NCI-H2107 (cell line): Measurements from ENCODE around the gene C1QTNF12.

Experiments
- DNase-seq: peaks from one replicate; lab custom pipeline; 2025; lab: John Stamatoyannopoulos, UW

Gene C1QTNF12

DNA sequence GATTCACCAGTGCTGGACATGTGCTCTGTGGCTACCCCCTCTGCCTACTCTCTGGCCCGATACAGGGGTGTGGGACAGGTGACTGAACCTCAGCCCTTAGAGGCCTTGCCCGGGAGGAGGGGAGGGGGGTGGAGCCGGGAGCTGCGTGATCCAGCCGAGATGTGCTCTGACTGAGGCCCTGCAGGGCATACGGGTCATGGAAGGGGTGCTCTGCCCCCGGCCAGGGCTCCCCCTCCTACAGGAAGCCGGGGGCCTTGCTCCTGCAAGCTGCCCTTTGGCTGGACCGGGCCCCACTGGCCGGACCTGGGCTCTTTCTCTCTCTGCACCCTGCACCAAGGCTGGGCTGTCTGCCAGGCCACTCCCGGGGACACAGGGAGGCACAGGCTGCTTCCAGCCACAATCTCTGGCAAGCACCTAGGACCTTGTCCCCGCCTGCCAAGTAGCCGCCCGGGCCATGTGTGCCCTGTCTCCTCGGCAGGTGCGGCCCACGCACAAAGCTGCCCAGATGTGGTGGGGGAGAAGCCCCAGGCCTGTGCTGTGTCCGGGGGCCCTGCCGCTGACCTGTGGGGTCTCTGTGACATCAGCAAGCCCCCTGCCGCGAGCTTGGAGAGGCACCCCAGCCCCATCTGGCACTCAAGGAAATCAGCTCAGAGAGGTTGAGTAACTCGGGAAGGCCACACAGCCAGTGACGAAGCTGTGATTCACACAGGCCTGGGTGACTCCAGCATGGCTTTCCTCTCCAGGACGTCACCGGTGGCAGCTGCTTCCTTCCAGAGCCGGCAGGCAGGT is 35.2 kb upstream of the C1QTNF12 start:
- no peak for DNase-seq

GRCh38 chr1:1280782-1281481 is 34.4 kb upstream of the C1QTNF12 start:
- no peak for DNase-seq

DNA sequence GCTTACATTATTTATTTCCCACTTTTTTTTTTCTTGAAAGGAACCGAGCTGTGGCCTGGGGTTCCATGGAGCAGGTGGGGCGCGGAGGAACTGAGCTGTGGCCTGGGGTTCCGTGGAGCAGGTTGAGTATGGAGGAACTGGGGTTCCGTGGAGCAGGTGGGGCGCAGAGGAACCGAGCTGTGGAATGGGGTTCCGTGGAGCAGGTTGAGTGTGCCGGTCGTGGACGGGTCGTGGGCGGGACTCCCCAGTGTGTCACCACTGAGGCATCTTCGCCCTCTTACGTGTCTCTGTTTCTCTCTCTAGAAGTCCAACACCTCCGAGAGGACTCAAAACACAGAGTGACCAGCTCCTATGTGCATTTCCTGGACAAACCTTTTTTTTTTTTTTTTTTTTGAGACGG is 32.5 kb upstream of the C1QTNF12 start:
- no peak for DNase-seq

- DNase-seq = no peak
Observed at GRCh38 chr1:1278620-1279019, 32.1 kb upstream of the C1QTNF12 start.

DNA sequence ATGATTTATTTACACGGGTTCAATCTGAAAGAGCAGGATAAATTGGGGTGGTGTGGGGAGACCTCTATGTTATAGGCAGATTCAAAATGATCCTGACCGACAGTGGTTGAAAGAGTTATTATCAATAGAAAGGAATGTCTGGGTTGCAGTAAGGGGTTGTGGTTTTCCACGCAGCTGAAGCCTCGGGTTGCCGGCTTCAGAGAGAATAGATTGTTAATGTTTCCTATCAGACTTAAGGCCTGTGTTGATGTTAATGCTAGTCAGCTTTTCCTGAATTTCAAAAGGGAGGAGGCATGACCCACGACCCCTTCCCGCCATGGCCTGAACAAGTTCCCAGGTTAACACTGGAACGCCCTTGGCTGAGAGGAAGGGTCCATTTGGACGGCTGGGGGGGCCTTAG is 29.3 kb upstream of the C1QTNF12 start:
- DNase-seq = no peak

- DNase-seq = no peak
Observed at GRCh38 chr1:1274931-1275431, 28.5 kb upstream of the C1QTNF12 start.

- no peak for DNase-seq
Observed at GRCh38 chr1:1274299-1274930, 27.9 kb upstream of the C1QTNF12 start.

DNA sequence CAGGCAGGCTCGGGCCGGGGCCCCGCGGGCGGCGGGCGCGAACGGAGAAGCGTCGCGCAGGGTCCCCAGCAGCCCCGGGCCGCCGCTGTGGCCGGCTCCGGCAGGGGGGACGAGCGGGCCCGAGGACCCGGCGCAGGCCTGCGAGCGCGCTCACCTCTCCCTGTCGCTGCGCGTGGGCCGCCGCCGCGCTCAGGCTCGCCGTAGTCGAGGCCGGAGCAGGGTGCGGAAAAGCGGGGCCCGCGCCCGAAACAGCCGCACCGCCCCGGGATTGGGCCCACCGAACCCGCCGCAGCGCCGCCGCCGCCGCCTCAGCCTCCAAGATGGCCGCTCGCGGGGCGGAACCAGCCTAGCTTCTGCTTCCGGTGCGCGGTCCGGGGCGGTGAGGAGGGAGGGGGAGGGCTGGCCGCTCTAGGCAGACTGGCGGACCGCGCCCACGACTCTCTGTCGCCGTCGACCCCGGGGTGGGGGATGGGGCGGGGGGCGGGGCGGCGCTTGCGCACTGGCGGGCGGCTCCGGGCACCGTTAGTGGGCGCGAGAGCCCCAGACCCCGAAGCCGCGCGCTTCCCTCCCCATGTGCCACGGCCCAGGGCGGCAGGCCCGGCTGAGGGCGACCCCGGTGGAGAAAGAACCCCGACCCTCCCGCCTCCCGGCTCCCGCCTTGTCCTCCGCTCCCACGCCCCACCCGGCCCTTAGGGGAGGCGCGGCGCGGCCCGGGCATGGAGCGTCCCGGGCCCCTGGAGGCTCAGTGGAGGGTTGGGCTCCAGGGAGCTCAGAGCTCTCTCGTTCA is 27.2 kb upstream of the C1QTNF12 start, which contains the start of gene UBE2J2:
Gene UBE2J2, minus strand, starts transcription at position 343 of the 787 bp plus-strand sequence. CDS start 5,862 bp downstream, outside the sequence.
- DNase-seq = no peak

DNA sequence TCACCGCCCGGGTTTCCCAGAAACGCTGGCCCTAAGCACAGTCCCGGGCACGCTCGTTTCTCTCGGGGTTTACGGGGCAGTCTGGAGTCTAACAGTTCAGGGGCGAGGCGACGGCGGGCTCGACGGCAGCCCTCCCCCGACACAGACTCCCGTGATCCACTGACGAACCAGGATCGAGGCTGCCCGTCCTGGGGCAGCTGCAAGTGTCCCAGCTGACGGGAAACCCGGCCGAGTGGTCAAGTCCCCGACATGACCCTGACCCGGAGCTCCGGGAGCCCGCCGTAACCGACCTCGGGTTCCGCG is 26.6 kb upstream of the C1QTNF12 start:
- no peak for DNase-seq

GRCh38 chr1:1272341-1273208 is 26.1 kb upstream of the C1QTNF12 start:
- DNase-seq = no peak

GRCh38 chr1:1270813-1271212 is 24.3 kb upstream of the C1QTNF12 start:
- no peak for DNase-seq

GRCh38 chr1:1268284-1268682 is 21.8 kb upstream of the C1QTNF12 start:
- no peak for DNase-seq

DNA sequence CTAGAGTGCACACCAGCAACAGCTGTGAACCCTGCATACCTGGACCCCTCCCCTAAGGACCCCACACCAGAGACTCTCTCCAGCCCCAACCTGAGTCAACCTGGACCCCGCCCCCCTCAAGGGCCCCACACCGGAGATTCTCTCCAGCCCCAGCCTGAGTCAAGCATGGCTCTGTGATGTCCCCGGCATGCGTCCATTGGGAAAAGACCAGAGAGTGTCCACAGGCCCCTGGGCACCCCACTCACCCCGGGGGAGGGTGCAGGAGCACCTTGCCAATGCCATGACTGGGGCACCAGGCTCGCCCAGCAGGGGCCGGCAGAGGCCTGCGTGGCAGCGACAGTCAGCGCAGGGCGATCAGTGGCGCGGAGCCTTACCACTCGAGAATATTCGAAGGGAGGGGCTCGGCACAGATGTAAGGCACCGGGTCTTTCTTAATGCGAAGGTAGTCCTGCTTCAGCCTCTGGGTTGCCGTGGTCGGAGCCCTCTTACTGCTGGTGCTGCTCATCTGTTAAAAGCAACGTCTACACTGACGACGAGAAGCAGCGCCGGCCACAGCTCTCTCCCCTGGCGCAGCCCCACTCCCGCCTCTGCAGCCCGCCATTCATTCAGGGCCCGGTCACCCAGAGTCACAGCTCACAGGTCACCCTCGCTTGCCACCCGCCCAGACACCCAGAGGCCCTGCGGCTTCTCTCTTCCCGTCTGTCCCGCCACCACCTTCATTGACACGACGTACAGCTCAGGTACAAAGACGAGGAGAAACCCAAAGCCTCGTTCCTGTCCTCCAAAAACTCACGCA is 21.2 kb upstream of the C1QTNF12 start:
- DNase-seq = no peak

- no peak for DNase-seq
Observed at GRCh38 chr1:1264868-1265272, 18.3 kb upstream of the C1QTNF12 start.

GRCh38 chr1:1264026-1264425 is 17.5 kb upstream of the C1QTNF12 start:
- no peak for DNase-seq

DNA sequence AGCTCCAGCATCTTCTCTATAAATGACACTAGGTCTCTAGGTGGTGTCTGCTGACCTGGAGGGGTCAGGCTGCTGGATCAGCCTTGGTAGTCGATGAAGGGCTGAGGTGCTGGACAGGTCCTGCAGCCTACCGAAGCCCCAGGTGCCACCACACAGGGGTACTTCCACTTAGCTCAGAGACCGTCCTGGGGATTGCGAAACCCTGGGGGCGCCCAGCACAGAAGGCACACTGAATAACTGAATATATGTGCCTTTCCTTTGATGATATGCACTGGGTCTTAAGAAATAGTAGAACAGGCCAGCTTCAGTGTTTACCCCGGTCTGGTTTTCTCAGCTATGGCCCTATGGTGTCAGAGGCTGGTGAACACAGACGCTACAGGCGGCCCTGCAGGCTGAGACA is 16.2 kb upstream of the C1QTNF12 start:
- DNase-seq = no peak

DNA sequence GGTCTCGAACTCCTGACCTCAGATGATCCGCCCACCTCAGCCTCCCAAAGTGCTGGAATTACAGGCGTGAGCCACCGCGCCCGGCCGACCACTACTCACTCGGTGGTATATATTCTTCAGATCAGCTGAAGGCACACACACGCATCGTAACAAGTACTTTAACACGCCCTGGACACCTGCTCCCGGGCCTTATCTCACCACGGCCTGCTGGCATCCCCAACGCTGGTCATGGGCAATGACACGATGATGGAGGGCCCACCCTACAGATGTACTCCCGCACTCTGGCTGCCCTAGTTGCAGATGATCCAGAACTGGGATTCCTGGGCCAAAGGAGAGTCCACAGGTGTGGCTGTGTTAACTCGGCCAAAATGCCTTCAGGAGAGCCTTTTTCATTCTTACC is 15.5 kb upstream of the C1QTNF12 start:
- no peak for DNase-seq

DNA sequence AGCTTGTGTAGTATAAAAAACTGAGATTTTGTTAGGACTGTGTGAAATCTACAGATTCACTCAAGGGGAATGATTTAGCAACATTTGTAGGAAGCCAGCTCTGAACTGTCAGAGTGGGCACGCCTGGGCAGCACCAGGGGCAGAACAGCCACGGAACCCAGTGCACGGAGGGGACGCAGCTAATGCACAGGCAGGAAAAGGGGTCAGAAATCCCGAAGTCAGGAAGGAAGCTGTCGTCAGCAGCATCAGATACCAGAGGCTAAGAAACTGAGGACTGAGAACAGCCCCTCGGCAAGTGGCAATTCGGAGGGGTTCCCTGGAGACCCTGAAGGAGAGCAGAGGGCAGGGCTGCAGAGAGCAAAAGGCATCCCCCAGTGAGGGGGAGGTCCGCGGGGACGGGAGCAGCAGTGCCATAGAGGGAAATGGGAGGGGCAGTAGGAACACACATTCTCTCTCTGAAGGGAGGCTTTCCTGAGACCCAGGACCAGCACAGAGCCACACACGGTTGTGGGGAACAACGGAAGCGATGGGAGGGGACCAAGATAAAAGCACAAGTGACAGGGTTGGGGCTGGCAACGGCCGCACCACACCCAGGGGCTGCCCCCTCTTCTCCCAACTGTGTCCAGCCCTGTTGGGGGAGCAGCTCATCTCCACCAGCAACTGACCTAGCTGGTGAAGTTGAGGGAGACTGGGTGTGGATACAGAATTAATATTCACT is 14.5 kb upstream of the C1QTNF12 start:
- DNase-seq = no peak

GRCh38 chr1:1259951-1260600 is 13.6 kb upstream of the C1QTNF12 start:
- DNase-seq = no peak
